Measurements from ENCODE around the gene FGF21.
A peak's percentile ranks its signal among the peaks of the same experiment; 100 is the strongest.
"Not testable (repeated sequence)": the region's sequence is repeated elsewhere in the genome, so short reads cannot be mapped to it uniquely, and the experiment has no call there.

The FGF21 gene

DNA sequence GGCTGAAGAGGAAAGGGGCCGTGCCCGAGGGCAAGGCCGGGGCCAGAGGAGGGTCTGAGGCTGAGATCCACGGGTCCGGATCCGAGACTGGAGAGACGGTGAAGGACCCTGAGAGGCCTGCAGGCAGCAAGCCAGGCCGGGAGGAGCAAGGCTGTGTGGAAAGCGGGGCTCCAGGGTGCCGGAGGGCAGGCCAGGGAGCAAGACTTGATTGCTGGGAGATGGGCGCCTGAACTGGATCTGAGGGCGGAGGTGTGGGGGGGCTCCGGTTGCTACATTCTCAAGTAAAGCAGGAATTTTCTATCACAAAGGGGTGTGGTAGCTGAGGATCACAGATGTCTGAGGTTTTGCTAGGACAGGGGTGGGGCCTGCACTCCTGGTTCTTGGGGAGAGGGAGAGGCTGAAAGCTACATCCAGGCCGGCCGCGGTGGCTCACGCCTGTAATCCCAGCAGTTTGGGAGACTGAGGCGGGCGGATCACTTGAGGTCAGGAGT lies 39.6 kb upstream of the FGF21 start:
- TF ChIP-seq, protein P1, sequence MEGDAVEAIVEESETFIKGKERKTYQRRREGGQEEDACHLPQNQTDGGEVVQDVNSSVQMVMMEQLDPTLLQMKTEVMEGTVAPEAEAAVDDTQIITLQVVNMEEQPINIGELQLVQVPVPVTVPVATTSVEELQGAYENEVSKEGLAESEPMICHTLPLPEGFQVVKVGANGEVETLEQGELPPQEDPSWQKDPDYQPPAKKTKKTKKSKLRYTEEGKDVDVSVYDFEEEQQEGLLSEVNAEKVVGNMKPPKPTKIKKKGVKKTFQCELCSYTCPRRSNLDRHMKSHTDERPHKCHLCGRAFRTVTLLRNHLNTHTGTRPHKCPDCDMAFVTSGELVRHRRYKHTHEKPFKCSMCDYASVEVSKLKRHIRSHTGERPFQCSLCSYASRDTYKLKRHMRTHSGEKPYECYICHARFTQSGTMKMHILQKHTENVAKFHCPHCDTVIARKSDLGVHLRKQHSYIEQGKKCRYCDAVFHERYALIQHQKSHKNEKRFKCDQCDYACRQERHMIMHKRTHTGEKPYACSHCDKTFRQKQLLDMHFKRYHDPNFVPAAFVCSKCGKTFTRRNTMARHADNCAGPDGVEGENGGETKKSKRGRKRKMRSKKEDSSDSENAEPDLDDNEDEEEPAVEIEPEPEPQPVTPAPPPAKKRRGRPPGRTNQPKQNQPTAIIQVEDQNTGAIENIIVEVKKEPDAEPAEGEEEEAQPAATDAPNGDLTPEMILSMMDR (conservative IDR thresholded peaks at IDR 0.05) = no peak
- H3K27ac ChIP-seq = no peak overlapping the region; the same call in 1 of the 2 replicates

DNA sequence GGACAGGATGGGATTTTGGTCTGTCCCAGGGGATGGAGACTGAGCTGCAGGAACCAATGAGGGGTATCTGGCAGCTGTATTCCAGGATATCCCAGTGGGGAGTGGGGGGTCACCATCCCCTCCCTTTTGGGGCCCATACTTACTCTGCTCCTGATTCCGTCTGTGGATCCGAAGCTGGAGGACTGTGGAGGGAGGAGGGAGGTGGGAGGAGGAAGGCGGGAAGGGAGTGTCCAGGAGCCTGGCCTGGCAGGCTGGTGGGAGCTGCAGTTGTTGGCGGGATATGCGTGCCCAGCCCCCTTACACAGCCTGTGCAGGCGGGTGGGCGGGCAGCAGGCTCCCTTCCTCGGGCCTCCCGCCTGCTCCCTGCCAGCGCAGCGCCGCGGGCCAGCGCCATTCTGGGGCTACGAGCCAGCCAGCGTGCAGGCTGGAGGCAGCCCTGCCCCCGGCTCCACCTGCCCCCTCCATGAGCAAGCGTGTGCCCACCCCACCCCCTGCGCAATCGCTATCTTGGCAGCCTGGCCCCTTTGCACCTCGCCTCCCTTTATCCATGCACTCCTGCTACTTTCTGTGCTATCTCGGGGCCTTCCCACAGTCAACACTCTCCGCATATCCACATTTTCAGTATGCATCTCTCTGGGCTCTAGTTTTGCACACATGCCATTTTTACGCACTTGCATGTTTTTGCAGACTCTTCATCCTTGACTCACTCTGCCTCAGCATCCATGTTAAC lies 38.6 kb upstream of the FGF21 start:
- no peak overlapping the region for H3K27ac ChIP-seq
- TF ChIP-seq, protein P1 (conservative IDR thresholded peaks at IDR 0.05) = no peak

DNA sequence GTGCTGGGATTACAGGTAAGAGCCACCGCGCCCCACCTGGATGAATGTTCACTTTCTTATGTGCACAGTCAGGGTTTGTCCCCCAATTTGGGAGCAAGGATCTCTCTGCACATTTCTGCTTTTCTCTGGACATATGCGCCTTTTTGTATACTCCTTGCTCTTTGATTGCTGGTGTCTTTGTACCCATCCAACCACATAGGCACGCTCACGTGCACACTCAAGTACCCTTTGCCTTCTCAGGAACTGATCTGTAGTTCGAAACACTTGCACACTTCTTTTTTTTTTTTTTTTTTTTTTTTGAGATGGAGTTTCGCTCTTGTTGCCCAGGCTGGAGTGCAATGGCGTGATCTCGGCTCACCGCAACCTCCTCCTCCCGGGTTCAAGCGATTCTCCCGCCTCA lies 37.2 kb upstream of the FGF21 start:
- H3K27ac ChIP-seq = not testable (repeated sequence)

DNA sequence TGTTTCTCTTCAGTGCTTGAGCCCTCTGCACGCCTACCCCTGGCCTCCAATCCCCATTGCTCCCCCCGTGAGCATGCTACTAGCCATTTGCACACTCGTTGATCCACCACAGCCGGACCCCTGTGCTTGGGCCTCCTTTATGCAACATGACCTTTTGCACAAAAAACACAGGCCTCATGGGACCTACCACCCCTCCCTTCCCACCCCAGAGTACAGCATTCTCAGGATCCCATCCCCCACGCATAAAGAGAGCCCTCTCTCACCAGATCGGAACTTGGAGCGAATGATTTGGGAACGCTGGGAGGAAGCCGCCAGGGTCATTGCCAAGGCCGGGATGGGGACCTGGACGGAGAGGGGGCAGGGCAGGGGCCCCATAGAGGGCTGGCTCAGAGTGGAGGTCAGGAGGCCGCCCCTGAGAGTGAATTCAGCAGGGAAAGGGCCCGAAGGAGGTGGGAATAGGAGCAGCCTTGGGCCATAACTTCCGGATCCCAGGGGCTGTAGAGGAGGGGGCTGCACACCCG lies 36.6 kb upstream of the FGF21 start:
- no peak overlapping the region for H3K27ac ChIP-seq
- TF ChIP-seq, protein P1 (conservative IDR thresholded peaks at IDR 0.05) = no peak

DNA sequence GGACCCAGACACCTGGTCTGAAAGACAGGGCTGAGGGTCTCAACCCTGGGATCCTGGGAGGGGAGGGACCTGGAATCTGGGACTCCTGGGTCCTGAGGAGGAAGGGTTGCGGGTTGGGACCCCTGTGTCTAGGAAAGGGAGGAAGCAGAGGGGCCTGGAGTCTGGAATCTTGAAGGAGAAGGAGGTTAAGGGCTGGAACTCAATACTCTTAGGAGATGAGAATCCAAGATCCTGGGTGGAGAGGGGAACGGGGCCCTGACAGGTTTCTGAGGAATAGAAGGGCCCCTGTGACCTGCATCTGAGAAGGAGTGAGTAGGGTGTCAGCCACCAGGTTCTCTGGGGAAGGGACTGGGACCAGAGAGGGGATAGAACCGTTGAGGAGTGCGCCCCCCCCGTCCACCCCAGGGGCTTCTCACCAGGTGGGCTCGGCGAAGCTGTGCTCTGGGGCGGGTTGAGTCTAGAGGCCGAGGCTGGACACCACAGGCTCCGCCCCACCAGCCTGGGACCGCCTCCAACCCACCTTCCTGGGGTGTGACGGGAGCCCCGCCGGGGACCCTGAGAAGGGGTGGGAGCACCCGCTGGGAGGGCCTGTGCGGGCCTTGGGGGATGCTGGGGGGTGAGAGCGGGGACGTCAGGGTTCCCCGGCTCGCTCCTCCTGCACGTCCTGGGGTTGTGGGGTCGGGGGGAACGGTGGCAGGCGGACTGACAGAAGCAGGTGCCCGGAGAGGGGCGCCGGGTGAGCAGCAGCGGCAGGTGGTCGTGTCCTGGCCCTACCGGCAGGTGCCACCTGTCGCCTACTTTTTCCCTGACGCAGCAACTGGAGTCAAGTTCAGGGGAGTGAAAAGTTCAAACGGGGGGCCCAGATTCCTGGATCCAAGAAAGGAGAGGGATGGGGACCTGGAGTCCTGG lies 35.8 kb upstream of the FGF21 start, which contains the start of gene MAMSTR:
TSS of gene MAMSTR (minus strand) at position 463 of the 909 bp plus-strand sequence. CDS start 694 bp downstream, outside the sequence.
- H3K27ac ChIP-seq = peak within 1 kb of the TSS; percentile 71

DNA sequence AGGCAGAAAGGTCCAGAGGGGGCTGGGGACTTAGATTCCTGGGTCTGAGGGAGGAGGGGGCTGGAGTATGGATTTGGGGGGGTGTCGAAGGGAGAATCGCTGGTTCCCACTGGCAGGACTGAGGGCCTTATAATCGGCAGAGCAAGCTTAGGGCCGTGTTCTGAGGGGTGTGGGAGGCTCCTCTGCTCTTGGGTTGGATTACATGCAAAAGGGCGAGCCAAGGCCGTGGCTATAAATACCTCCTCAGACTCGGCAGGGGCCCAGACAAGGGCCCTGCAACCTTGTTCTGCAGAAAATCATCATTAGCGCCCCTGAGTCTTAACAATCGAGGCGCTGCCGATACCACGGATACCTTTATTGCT lies 35.1 kb upstream of the FGF21 start:
- TF ChIP-seq, protein P1 (conservative IDR thresholded peaks at IDR 0.05) = no peak
- peak overlapping the region; percentile 71 for H3K27ac ChIP-seq

More for the DNA sequence above, 35.8 kb upstream of the FGF21 start, which contains the start of gene MAMSTR:
- TF ChIP-seq, protein P1 (conservative IDR thresholded peaks at IDR 0.05) = no peak

DNA sequence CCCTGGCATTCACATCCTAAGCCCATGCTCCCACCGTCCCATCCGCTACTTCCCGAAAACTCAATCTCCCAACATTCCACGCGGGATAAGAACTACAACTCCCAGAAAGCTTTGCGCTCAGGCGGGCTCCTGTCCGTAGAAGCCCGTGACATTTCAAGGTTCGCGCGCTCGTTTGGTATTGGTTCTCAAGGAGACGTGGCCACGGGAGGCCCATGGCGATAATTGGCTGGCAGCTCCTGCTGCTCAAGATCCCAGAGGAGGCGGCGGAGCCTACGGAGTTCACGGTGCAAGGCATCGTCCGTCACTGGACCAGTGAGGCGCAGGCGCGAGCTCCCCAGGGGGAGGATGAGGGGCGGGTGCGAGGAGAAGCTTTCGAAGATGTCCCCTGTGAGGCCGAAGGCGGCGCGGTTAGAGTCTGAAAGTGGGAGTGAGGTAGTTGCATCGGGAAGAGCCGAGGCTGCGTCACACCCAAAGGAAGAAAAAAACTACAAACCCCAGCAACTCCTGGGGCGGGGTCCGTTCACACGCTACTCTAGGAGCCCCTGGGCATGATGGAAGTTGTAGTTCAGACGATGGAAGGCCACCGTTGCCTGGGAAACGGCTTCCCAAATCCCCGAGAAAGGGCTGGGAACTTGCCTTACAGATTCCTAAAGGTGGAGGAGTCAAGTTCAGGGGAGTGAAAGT lies 34.6 kb upstream of the FGF21 start:
- TF ChIP-seq, protein P1 (conservative IDR thresholded peaks at IDR 0.05) = no peak
- H3K27ac ChIP-seq = peak overlapping the region; percentile 71

All from VCaP (cell line).